ENCODE data around the gene E2F2.
A peak's percentile ranks its signal among the peaks of the same experiment; 100 is the strongest.

Gene E2F2

GRCh38 chr1:23563003-23563402 is 32.0 kb upstream of the E2F2 start:
- no peak for DNase-seq (ENCODE audit: low read depth)

GRCh38 chr1:23562137-23562876 is 31.3 kb upstream of the E2F2 start:
- DNase-seq (ENCODE audit: low read depth): peak; percentile 38

GRCh38 chr1:23561813-23562100 is 30.7 kb upstream of the E2F2 start:
- no peak for DNase-seq (ENCODE audit: low read depth)

- DNase-seq (ENCODE audit: low read depth): no peak
These were observed 30.2 kb upstream of the E2F2 start for GRCh38 chr1:23561076-23561812.

GRCh38 chr1:23559985-23560741 is 29.1 kb upstream of the E2F2 start:
- DNase-seq (ENCODE audit: low read depth): no peak

- DNase-seq (ENCODE audit: low read depth): peak; percentile 62
These were observed 28.3 kb upstream of the E2F2 start, which contains the start of gene ID3 for GRCh38 chr1:23559136-23559984. ID3 (minus strand) TSS chr1:23559501; CDS start chr1:23559426, 75 bp downstream.

- no peak for DNase-seq (ENCODE audit: low read depth)
These were observed 27.8 kb upstream of the E2F2 start for GRCh38 chr1:23558872-23559135.

- DNase-seq (ENCODE audit: low read depth): peak; percentile 55
These were observed 27.3 kb upstream of the E2F2 start for GRCh38 chr1:23558140-23558871.

- DNase-seq (ENCODE audit: low read depth): no peak
These were observed 26.6 kb upstream of the E2F2 start for GRCh38 chr1:23557471-23558124.

GRCh38 chr1:23556635-23557470 is 25.8 kb upstream of the E2F2 start:
- no peak for DNase-seq (ENCODE audit: low read depth)

GRCh38 chr1:23555986-23556634 is 25.1 kb upstream of the E2F2 start:
- no peak for DNase-seq (ENCODE audit: low read depth)

- DNase-seq (ENCODE audit: low read depth): no peak
These were observed 24.4 kb upstream of the E2F2 start for GRCh38 chr1:23555270-23555985.

- DNase-seq (ENCODE audit: low read depth): peak; percentile 56
These were observed 23.6 kb upstream of the E2F2 start for GRCh38 chr1:23554481-23555269.

- no peak for DNase-seq (ENCODE audit: low read depth)
These were observed 23.1 kb upstream of the E2F2 start for GRCh38 chr1:23554127-23554480.

- DNase-seq (ENCODE audit: low read depth): no peak
These were observed 22.4 kb upstream of the E2F2 start for GRCh38 chr1:23553231-23554126.

GRCh38 chr1:23551849-23552248 is 20.8 kb upstream of the E2F2 start:
- DNase-seq (ENCODE audit: low read depth): no peak

- no peak for DNase-seq (ENCODE audit: low read depth)
These were observed 17.7 kb upstream of the E2F2 start for GRCh38 chr1:23548704-23549143.

All from CMK (cell line).